DOHH2 (cell line): ENCODE measurements around the gene SCLY.

ENCODE experiments used
- CTCF ChIP-seq: fragments of 200-600 bp; sonication (generic); IDR thresholded peaks from one replicate; pipeline ENCODE4 v1.5.1; 2014; ENCODE audit warnings: antibody characterized with exemption, mild to moderate bottlenecking, low read depth, low read length; ENCODE audit not compliant: poor library complexity, severe bottlenecking
- EZH2phosphoT487 ChIP-seq: fragments of 200-600 bp; sonication (generic); IDR thresholded peaks from 2 replicates; pipeline ENCODE4 v1.6.1; 2017; ENCODE audit warnings: borderline replicate concordance, mild to moderate bottlenecking, antibody characterized with exemption, low read length, moderate library complexity, mixed read lengths

GRCh38 chr2:238079874-238080327 is 19.1 kb downstream of the SCLY start:
- no peak for TF ChIP-seq CTCF
- TF ChIP-seq EZH2phosphoT487, result no peak
